ENCODE measurements around the gene ITIH3. TPM values are rescaled to one million over a fixed set of nuclear protein-coding genes. Genes with fewer than 3 reads are reported as not detected.
A peak's percentile ranks its signal among the peaks of the same experiment; 100 is the strongest.

Gene ITIH3
- polyA plus RNA-seq, 1 donor from 2014 or later = not detected

DNA sequence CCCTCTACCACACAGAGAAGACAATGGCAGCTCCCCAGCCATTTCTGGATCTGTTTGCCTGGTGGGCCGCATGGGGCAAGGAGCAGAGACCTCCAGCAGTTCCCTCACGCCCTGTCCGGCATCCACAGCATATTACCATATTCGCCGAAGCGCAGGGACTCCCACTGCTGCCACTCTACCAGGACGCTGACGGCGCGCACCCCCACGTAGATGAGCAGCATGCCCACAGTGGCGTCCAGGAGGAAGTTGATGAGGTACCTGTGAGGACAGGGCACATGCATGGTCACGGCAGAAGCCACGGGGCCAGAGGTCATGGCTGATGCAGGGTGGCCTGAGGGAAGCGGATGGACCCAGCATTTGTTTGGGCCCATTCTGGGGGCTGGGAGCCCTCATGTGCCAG, 55.1 kb downstream of the ITIH3 start (continued):
- TF ChIP-seq EZH2 (IDR thresholded peaks at IDR 0.05; ENCODE audit: borderline replicate concordance, insufficient read depth, low read length, poor library complexity, severe bottlenecking) (no peak), RAD21 (conservative IDR thresholded peaks at IDR 0.05) (no peak)

DNA sequence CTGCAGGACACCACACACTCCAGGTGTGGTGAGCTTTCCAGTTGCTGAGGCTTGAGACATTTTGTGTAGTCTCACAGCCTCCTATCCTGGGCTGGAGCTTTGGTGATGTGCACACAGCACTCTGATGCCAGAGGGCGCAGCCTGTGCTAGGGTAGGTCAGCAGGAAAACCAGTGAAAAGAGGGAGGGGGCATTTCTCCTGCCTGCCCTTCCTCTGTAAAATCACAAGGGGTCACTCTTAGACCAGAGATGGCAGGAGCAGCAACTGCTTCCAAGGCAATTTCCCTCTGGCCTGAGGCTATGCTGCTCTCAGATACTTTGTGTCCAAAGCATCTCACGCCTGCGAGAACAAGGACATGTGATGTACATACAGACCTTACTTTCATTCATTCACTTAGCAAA, 56.8 kb downstream of the ITIH3 start:
- H3K27ac ChIP-seq (ENCODE audit: low read length) = no peak overlapping the region
- H2AFZ ChIP-seq (ENCODE audit: low read depth, low read length) = no peak overlapping the region
- TF ChIP-seq, protein P1, sequence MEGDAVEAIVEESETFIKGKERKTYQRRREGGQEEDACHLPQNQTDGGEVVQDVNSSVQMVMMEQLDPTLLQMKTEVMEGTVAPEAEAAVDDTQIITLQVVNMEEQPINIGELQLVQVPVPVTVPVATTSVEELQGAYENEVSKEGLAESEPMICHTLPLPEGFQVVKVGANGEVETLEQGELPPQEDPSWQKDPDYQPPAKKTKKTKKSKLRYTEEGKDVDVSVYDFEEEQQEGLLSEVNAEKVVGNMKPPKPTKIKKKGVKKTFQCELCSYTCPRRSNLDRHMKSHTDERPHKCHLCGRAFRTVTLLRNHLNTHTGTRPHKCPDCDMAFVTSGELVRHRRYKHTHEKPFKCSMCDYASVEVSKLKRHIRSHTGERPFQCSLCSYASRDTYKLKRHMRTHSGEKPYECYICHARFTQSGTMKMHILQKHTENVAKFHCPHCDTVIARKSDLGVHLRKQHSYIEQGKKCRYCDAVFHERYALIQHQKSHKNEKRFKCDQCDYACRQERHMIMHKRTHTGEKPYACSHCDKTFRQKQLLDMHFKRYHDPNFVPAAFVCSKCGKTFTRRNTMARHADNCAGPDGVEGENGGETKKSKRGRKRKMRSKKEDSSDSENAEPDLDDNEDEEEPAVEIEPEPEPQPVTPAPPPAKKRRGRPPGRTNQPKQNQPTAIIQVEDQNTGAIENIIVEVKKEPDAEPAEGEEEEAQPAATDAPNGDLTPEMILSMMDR (IDR thresholded peaks at IDR 0.05; ENCODE audit: poor library complexity, severe bottlenecking) = peak; percentile 69
- TF ChIP-seq SMC3 (conservative IDR thresholded peaks at IDR 0.05; ENCODE audit: poor library complexity) (peak; percentile 69), RAD21 (conservative IDR thresholded peaks at IDR 0.05) (peak; percentile 73), MXI1 (conservative IDR thresholded peaks at IDR 0.05; ENCODE audit: poor library complexity, severe bottlenecking) (no peak)
- no peaks in the 10 kb centered on the region for H3K79me2 ChIP-seq (replicated peaks; ENCODE audit: insufficient read depth, low read length)
- H3K4me3 ChIP-seq (ENCODE audit: low read length) = no peak overlapping the region
- no peak overlapping the region for H3K4me2 ChIP-seq (ENCODE audit: low read length)
- H4K20me1 ChIP-seq (ENCODE audit: insufficient read depth) = no peaks in the 10 kb centered on the region
- H3F3A ChIP-seq (ENCODE audit: insufficient read depth, low read length, poor library complexity, severe bottlenecking) = no peaks in the 10 kb centered on the region
- no peaks in the 10 kb centered on the region for H3K9me3 ChIP-seq (ENCODE audit: low read length)
- no peak overlapping the region for H3K9ac ChIP-seq (ENCODE audit: low read length)
- no peaks in the 10 kb centered on the region for H3K9me2 ChIP-seq (ENCODE audit: insufficient read depth, low read length)
- no peaks in the 10 kb centered on the region for H3K27me3 ChIP-seq (ENCODE audit: insufficient read depth, low read depth, low read length)
- H3K36me3 ChIP-seq (ENCODE audit: insufficient read depth, low read length) = no peaks in the 10 kb centered on the region

DNA sequence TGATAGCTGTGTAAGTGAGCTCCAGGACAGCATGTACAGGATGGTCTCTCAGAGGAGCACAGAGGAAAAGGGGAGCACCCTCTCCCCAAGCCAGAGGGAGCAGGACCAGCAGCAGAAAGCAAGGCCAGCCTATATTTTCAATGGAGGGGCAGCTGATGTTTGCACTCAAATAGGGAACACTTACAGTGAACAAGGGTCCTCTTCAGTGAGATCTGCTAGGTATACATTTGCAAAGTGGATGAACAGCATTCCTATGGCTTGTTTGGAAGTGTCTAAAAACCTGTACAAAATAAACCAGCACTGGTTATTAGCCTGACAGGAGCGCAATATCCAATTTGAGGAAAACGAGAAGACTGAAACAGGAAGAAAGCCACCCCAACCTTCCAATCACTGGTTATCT, 57.8 kb downstream of the ITIH3 start:
- H3K27ac ChIP-seq (ENCODE audit: low read length) = no peak overlapping the region
- TF ChIP-seq, protein P1 (IDR thresholded peaks at IDR 0.05; ENCODE audit: poor library complexity, severe bottlenecking) = no peak
- TF ChIP-seq POLR2AphosphoS5 (IDR thresholded peaks at IDR 0.05) (no peak), EP300 (conservative IDR thresholded peaks at IDR 0.05; ENCODE audit: poor library complexity, severe bottlenecking) (no peak), SMC3 (conservative IDR thresholded peaks at IDR 0.05; ENCODE audit: poor library complexity) (no peak), RAD21 (conservative IDR thresholded peaks at IDR 0.05) (no peak), TAF1 (IDR thresholded peaks at IDR 0.05; ENCODE audit: low read depth) (no peak), EZH2 (IDR thresholded peaks at IDR 0.05; ENCODE audit: borderline replicate concordance, insufficient read depth, low read length, poor library complexity, severe bottlenecking) (no peak), MXI1 (conservative IDR thresholded peaks at IDR 0.05; ENCODE audit: poor library complexity, severe bottlenecking) (no peak)
- TF ChIP-seq, protein P2, sequence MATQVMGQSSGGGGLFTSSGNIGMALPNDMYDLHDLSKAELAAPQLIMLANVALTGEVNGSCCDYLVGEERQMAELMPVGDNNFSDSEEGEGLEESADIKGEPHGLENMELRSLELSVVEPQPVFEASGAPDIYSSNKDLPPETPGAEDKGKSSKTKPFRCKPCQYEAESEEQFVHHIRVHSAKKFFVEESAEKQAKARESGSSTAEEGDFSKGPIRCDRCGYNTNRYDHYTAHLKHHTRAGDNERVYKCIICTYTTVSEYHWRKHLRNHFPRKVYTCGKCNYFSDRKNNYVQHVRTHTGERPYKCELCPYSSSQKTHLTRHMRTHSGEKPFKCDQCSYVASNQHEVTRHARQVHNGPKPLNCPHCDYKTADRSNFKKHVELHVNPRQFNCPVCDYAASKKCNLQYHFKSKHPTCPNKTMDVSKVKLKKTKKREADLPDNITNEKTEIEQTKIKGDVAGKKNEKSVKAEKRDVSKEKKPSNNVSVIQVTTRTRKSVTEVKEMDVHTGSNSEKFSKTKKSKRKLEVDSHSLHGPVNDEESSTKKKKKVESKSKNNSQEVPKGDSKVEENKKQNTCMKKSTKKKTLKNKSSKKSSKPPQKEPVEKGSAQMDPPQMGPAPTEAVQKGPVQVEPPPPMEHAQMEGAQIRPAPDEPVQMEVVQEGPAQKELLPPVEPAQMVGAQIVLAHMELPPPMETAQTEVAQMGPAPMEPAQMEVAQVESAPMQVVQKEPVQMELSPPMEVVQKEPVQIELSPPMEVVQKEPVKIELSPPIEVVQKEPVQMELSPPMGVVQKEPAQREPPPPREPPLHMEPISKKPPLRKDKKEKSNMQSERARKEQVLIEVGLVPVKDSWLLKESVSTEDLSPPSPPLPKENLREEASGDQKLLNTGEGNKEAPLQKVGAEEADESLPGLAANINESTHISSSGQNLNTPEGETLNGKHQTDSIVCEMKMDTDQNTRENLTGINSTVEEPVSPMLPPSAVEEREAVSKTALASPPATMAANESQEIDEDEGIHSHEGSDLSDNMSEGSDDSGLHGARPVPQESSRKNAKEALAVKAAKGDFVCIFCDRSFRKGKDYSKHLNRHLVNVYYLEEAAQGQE (IDR thresholded peaks at IDR 0.05; ENCODE audit: borderline replicate concordance) = no peak
- no peaks in the 10 kb centered on the region for H3K9me2 ChIP-seq (ENCODE audit: insufficient read depth, low read length)
- H3K27me3 ChIP-seq (ENCODE audit: insufficient read depth, low read depth, low read length) = no peaks in the 10 kb centered on the region
- no peaks in the 10 kb centered on the region for H3K36me3 ChIP-seq (ENCODE audit: insufficient read depth, low read length)
- no peaks in the 10 kb centered on the region for H3K9me3 ChIP-seq (ENCODE audit: low read length)
- no peak overlapping the region for H2AFZ ChIP-seq (ENCODE audit: low read depth, low read length)
- no peaks in the 10 kb centered on the region for H3F3A ChIP-seq (ENCODE audit: insufficient read depth, low read length, poor library complexity, severe bottlenecking)
- no peak overlapping the region for H3K9ac ChIP-seq (ENCODE audit: low read length)
- no peak overlapping the region for H3K4me2 ChIP-seq (ENCODE audit: low read length)
- H3K4me3 ChIP-seq (ENCODE audit: low read length) = no peak overlapping the region
- no peaks in the 10 kb centered on the region for H3K79me2 ChIP-seq (replicated peaks; ENCODE audit: insufficient read depth, low read length)
- H4K20me1 ChIP-seq (ENCODE audit: insufficient read depth) = no peaks in the 10 kb centered on the region

All from neural cell (in vitro differentiated cells).